GM12873 (cell line): ENCODE results near the gene PSMB11.

Source experiments
- CTCF ChIP-seq: IDR thresholded peaks from 2 replicates; pipeline ENCODE4 v1.5.1; 2012; ENCODE audit warnings: low read depth, mild to moderate bottlenecking, moderate library complexity, low read length, control low read depth; ENCODE audit not compliant: insufficient read depth; ENCODE audit errors: missing control alignments

PSMB11 gene

GRCh38 chr14:23047034-23047634, 5.1 kb downstream of the PSMB11 start:
- TF ChIP-seq CTCF, result no peak

- no peak for TF ChIP-seq CTCF
Observed at GRCh38 chr14:23047751-23048693, 6.0 kb downstream of the PSMB11 start.

GRCh38 chr14:23049011-23049410, 7.0 kb downstream of the PSMB11 start:
- no peak for TF ChIP-seq CTCF

- no peak for TF ChIP-seq CTCF
Observed at GRCh38 chr14:23051141-23052057, 9.4 kb downstream of the PSMB11 start.

GRCh38 chr14:23052182-23052623, 10.2 kb downstream of the PSMB11 start:
- no peak for TF ChIP-seq CTCF

- no peak for TF ChIP-seq CTCF
Observed at GRCh38 chr14:23052671-23053070, 10.7 kb downstream of the PSMB11 start.
